ENCODE measurements around the gene FANCE.
A peak's percentile ranks its signal among the peaks of the same experiment; 100 is the strongest.

Gene FANCE

GRCh38 chr6:35468181-35468979 lies 16.2 kb downstream of the FANCE start, which contains the start of gene RPL10A:
RPL10A (plus strand) TSS chr6:35468401; CDS start chr6:35468435, 34 bp downstream.
- DNase-seq (ENCODE audit: low read depth in 2 of 2), result peak; percentile 90 to 92

- DNase-seq (ENCODE audit: low read depth in 2 of 2), result no peak
Observed at GRCh38 chr6:35468980-35469750, 17.0 kb downstream of the FANCE start.

DNA sequence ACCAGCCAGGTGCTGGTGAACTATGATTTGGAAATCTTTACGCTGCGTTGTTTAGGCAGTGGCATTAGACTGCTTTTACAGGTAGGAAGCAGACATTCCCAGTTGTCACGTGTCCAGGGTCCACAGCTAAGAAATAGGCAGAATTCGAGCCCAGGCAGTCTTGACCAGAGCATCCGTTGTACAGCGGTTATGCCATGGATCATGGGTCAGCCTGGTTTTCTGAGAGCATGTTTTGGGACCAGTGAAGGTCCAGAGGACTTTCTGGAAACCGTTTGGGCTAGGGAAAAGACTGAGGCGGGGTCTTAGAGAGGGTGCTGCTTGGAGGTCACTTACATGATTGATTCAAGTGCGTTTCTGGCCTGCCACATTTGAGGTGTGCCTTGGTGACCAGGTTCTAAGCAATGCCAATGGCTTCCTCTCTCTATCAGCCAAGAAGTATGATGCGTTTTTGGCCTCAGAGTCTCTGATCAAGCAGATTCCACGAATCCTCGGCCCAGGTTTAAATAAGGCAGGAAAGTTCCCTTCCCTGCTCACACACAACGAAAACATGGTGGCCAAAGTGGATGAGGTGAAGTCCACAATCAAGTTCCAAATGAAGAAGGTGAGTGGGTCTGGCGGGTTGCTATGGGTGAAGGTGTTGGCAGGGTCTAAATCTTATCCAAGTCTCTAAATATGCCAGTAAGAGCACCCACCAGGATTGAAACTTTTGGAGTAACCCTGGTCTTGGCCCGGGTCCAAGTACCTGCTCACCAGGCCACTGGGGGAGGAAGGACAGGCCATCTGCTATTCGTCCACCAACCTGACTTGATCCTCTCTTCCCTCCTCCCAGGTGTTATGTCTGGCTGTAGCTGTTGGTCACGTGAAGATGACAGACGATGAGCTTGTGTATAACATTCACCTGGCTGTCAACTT lies 17.9 kb downstream of the FANCE start:
- no peak for DNase-seq (ENCODE audit: low read depth in 2 of 2)

DNA sequence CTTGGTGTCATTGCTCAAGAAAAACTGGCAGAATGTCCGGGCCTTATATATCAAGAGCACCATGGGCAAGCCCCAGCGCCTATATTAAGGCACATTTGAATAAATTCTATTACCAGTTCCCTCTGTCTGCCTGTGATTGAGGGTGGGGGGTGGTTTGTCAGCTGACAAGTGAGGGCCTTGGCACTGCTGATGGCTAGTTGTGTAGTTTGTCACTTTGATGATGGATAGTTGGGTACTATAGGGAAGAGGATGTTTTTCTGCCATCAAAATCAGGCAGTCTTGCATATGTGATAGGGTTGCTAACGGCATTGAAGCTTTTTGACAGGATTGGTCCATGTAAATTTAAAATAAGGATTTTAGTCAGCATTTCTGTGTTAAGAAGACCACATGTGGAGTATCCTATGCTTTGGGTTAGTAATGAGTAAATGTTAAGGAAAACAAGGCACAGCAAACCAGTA lies 18.6 kb downstream of the FANCE start:
- no peak for DNase-seq (ENCODE audit: low read depth in 2 of 2)

DNA sequence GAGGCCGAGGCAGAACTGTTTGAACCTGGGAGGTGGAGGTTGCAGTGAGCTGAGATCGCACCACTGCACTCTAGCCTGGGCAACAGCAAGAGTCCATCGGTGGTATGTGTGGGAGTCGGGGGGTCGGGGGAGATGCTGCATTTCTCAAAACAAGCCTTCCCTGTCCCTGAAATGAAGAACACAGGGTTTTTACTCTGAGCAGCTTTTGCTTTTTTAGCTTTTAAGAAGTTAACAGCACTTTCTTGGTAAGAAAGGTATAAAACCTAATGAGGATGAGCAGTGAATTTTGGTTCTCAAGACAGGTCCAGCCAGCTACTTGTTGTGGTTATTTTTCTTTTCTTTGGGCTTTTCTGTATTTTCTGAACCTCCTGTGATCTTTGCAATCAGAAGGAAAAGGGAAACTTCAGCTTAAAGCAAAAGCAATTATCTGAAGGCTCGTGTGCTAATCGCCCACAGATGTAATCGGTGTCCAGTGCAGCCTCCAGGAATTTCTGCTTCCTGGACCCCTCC lies 19.8 kb downstream of the FANCE start:
- DNase-seq (ENCODE audit: low read depth in 2 of 2), result no peak

GRCh38 chr6:35473075-35473849 lies 21.1 kb downstream of the FANCE start:
- no peak for DNase-seq (ENCODE audit: low read depth in 2 of 2)

DNA sequence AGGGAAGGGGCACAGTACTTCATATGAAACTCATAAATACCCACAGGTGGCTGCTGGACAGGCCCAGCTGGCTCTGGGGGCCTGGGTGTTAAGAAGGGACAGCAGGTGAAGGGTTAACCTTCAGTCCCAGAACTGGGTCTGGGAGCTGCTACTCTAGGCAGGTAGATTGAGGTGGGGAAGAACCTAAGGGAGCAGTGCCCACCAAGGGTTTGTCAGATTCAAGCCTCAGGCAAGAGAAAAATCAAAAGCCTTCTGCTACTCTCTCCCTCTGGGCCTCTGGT lies 21.7 kb downstream of the FANCE start:
- DNase-seq (ENCODE audit: low read depth in 2 of 2), result no peak

GRCh38 chr6:35474131-35474941 lies 22.2 kb downstream of the FANCE start:
- DNase-seq (ENCODE audit: low read depth in 2 of 2), result no peak

DNA sequence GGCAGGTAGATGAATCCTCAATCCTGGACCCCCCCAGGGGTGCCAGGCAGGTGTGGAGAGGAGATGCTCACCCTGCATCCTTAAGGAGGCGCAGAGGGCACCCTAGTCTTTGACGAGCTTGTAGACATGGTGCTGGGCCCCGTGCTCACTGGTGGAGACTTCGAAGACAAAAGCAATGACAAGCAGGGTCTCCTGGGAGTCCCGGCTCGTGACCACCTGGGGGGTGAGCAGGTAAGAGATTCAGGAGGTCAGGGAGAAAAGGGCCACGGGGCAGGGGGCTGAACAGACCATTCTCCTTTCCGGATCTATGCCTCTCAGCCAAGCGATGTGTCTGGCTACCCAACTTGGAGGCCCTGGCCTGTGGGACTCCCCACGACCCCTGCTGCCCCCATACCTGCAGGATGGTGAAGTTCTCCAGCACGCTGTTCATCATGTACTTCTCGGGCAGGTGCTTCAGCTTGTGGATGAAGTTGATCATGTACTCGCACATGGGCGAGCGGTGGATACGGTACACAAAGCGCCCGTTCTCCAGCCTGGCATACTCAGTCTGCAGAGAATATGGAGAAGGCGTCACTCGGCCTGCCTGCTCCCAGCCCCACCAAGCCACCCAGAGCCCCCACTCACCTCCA lies 22.9 kb downstream of the FANCE start:
- DNase-seq (ENCODE audit: low read depth in 2 of 2), result no peak

GRCh38 chr6:35475573-35475972 lies 23.4 kb downstream of the FANCE start:
- no peak for DNase-seq (ENCODE audit: low read depth in 2 of 2)

- no peak for DNase-seq (ENCODE audit: low read depth in 2 of 2)
Observed at GRCh38 chr6:35476004-35476403, 23.9 kb downstream of the FANCE start.

DNA sequence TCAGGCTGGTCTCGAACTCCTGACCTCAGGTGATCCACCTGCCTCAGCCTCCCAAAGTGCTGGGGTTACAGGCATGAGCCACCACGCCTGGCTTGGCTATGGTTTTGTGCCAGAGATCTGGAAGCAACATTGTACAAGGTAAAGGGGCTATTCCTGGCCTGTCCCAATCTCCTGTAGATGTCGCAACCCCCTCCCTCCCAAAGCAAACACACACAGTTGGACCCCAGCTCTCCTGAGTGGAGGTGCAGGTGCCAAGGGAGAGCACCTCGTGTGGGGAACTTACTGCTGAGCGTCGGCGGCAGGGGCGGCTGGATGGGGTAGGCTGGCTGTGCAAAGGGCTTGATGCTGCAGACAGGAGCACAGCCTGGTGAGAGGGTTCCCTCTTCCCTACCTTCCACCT lies 24.9 kb downstream of the FANCE start:
- DNase-seq (ENCODE audit: low read depth in 2 of 2), result no peak

GRCh38 chr6:35477551-35478179 lies 25.5 kb downstream of the FANCE start:
- no peak for DNase-seq (ENCODE audit: low read depth in 2 of 2)

- DNase-seq (ENCODE audit: low read depth in 2 of 2), result no peak
Observed at GRCh38 chr6:35478259-35478658, 26.1 kb downstream of the FANCE start.

DNA sequence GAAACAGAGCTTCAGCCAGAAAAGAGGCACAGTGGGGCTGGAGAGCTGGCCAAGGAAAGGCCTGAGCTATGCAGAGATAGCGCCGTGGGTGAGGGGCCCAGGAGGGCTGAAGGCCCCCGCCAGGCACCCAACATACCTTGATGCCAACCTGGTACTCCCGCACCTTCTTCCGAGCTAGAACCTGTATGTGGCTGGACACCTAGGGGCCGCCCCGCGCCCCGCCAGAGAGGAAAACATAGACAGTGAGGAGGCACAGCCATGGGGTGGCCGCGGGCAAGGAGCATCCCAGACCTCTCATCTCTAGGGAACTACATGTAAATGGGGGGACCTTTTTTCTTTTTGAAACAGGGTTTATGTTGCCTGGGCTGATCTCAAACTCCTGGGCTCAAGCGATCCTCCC lies 28.0 kb downstream of the FANCE start:
- DNase-seq (ENCODE audit: low read depth in 2 of 2), result no peak

DNA sequence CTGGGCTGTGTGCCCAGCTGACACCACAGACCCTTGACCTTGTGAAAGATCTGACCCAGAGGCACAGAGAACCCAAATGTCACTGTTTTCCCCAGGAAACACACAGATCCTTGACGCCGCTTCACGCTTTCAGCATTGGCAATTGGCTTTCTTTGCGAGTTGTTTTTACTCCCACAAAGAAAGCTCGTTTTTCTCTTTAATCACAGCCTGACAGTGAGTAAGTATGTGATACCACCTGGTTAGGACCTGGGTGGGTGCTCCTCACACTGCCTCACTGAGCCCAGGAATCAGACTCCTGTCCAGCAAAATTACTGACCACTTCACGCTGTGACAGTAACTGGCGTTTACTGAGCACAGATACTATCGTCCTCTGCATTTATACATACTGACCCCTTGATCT lies 29.1 kb downstream of the FANCE start:
- DNase-seq (ENCODE audit: low read depth in 2 of 2), result no peak

GRCh38 chr6:35483062-35483461 lies 30.9 kb downstream of the FANCE start:
- no peak for DNase-seq (ENCODE audit: low read depth in 2 of 2)

GRCh38 chr6:35483490-35483889 lies 31.4 kb downstream of the FANCE start:
- DNase-seq (ENCODE audit: low read depth in 2 of 2), result no peak

- DNase-seq (ENCODE audit: low read depth in 2 of 2), result no peak
Observed at GRCh38 chr6:35483893-35484645, 31.9 kb downstream of the FANCE start.
